Suppressor macrophage treated with lipopolysaccharide for 1 hour (primary cell): Measurements from ENCODE around the gene STPG1.

Experiments used
- DNase-seq, 3 donors: peaks; one replicate each; pipeline ENCODE4 v3.0.0-alpha.2; 2020 to 2022

STPG1 gene

DNA sequence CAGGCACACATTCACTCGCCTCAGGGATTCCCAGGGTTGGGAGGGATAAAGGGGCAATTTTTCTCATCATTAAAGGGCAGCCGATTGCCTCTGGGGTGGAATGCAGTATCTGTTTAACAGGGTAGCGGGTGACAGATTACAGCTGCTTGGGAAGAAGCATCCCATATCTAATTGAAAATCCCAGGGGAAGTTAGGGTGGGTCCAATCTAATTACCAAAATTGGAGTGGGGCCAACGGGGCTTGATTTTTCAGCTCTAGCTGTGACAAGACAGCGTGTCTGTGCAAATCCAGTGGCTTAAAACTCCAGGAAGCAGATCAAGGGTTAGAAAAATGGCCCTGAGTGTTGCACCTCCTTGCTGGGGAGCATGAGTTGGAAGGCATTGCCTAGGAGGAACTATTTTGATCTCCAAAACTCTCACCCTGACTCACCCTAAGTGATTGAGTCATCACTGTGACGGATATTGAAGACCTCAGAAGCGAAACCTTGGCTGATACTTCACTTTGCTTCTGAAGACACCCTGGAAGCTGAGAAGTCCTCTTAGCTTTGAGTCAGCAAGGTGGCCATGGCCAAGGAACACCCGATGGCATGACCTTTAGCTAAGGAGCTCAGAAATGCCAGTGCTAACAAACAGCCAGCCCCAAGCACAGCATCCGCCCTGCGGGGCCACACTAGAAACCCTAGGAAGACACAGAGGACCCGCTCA, 48.5 kb downstream of the STPG1 start:
- peak; percentile 87 to 95 (median 95) for DNase-seq

DNA sequence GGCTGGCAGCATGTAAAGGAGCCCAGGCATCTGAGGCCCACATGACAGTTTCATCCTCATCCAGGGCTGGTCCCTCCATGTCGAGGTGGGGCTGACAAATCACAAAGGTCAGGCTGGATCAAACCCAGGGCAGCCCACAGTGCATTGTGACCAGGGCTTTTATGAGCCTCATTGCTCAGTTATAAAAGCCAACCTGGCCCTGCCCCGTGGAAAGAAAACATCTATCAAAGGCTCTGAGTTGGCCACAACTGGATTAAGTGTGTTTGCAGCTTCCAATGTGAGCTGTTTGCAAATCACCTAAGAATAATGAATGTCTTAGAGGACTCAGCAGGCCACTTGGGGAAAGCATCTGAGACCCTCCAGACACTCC, 49.0 kb downstream of the STPG1 start:
- no peak for DNase-seq

DNA sequence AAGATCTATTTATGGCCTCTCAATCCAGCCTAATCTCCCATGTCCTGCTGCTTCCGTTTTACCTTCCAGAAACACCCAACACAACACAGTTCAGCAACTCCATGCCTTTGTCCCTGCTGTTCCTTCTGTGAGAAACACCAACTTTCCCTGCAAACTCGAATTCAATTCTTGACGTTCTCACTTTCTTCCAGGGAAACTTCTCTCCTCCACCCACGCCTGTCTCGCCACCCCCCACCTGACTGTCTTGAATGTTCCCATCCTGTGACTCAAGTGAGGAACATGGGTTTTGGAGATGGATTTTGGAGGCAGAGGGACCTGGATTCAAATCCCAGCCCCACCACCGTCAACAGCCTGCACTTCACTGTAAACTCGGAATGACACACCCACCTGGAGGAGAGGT, 49.6 kb downstream of the STPG1 start:
- no peak for DNase-seq

DNA sequence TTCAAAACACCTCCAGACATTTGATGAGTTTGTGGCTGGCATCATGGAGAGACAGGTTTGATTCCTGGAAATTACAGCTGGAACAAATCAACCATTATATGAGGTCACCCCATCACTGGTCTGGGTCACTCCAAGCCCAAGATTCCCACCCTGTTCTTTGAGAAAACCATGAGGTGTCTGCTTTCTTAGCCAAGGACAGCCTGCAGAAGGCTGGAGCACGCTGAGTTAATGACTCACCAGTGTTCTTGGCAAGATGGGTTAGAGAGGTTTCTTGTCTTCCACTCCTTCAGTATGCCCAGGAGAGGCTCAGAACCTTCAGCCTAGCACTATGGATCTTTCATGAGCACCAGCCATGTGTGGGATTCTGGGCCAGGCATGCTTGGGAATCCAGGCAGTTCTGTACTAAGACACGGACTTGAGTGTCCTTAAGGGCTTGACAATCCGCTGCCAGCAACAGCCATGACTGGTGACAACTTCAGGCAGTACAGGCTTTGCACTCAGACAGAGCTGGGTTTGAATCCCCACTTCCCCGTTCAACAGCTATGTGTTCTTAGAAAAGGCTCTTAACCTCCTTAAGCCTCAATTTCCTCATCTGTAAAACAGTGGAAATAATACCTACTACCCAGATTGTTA, 50.5 kb downstream of the STPG1 start:
- no peak for DNase-seq

DNA sequence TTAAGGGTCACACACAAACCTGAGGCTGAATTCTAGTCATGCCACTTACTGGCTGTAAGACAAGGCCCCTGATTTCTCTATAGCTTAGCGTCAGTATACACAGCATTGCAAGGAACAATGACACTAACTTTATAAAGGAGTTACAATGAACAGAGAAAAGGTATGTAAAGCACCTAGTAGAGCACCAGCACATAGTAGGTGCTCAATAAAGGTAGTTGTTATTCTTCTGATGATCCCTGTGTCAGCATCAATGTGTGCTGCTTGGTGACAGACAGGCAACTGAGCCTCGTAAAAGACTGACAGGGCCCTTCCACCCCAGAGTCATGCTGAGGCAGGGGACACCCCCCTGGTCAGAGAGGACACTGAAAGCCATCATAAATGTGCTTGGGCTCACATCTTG, 51.2 kb downstream of the STPG1 start:
- no peak for DNase-seq

DNA sequence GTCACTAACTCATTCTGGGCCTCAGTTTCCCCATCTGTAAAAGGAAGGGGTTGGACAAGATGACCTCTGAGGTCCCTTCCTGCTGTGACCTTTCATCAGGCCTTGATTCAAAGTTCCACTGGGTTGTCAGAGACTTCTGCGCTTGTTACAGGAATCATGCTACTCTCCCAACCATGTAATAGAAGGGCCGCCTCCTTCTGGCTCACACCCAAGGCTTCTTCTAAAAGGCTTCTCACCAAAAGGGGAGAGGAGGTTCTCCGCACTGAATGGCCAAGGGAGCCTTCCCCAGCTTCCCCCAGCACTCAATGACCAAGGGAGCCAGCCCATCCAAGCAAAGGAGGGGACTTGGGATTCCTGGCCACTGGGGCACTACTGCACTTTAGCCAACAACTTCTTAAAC, 51.8 kb downstream of the STPG1 start:
- no peak for DNase-seq

DNA sequence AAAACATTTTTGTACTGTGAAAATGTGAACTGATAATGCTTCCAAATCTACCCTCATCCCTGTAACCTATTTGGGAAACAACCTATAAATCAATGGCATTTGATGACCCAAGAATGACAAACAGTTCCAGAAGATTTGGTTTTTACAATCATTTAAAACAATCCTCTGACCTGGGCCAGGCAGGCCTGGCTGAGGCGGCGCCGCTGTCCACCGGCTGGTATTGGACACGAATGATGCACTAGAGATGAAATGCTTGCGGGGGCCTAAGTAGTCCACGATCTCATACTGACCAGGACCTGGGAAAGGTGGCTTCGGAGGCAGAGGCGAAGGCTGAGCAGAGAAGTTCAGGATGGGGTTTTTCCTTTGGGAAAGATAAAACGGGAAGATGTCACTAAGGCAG, 52.9 kb downstream of the STPG1 start:
- DNase-seq, result no peak

DNA sequence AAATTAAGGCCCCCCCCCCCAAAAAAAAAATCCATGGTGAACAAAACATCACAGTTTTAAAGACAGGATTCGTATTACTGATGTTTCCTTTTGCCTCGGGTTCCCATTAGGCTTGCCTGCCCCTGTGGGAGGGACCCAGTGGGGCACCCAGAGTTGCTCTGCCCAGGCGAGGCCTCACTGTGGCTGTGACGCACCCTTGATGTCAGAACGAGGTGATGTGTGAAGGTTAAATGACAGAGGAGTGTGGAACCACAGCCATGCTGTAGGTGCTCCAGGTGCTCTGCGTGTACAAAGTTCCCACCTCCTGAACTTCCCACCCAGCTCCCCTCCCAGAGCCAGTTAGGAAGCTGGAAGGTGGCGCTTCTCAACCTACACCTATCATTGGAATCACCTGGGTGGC, 56.5 kb downstream of the STPG1 start:
- no peak for DNase-seq

DNA sequence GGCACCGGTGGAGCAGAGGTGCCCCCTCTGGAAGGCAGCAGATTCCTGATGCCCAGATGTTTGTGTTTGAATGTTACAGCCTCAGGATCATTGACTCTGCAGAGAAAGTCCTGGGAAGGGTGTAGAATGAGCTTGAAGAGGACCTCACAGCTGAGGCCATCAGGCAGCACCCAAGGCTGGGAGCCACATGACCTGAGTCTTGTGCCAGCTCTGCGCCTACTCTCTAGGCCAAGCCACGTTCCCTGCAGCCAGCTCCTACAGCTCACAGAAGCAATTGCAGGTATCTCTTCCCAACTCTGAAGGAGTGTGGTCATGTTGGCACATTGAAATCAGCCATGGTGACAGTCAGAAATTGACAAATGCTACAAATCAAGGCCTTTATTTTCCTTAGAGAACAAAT, 58.1 kb downstream of the STPG1 start:
- DNase-seq, result no peak

DNA sequence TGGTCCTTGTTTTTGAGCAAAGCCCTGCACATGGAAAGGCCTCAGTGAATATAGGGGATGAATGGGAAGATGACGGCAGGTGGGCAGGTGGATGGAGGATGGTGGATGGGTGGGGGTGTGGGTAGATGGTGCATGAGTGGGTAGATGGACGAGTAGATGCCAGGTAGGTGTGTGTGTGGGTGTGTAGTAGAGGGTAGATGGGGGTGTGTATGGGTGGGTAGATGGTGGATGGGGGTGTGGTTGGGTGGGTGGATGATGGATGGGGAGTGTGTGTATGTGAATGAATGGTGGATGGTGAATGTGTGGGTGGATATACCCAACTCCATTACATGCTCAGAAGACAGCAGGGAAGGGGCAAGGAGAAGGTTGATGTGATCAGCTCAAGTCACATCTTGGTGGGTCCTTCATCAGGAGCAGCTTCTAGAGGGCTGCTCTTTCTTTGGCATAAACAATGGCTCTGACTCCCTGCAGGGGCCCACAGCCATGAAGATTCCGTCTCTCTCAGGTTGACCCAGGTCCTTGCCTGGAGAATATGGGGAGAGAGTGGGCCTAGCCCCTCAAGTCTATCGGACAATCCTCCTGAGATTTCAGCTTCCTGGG, 60.2 kb downstream of the STPG1 start:
- no peak for DNase-seq

DNA sequence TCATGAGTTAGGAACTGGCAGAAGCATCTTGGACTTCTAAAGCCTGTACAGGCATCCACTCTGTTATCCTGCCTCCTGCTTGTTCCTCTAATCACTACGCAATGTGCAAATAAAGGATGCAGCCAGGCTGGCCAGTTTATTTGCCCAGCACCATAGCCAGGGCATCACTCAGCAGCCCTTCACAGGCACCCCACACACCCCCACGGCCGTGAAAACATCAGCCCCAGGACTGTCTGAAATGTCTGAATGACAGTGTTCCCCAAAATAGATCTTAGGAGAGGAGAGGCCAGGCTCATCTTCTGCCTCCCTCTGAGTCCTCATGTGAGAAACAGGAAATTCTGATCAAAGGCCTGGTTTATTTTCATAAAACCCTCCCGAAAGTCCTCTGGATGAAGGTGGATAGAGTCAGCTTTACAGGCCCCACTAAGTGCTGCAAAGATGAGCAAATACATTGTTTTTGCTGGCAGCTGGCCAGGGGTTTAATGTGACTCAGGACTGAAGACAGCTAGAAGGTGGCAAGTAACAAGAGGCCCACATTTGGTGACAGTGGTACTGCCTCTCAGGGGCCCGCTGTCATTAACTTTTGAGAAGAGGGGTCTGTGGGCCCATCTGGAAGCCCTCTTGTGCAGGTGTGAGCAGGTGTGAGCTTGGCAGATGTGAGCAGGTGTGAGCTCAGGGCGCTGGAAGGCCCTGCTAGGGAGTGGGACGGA, 61.5 kb downstream of the STPG1 start:
- peak; percentile 28 to 59 (median 51) for DNase-seq

DNA sequence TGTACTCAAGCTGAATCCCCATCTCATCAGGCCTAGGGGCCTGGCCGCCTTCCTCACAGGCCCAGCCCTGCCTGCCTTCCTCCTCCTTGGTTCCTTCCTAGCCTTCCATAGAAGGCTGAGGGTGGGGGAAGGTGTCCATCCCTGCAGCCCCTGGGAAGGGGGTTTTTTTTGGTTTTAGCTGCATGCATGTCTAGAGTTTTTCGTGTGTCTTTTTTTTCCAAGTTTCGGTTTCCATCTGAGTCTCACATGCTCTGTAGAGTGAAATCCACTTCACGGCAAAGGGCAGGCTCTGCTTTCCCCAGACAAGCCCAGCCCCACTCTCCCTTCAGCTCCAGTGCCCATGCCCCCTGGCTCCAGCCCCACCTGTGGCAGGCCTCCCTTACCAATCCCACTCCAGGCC, 62.3 kb downstream of the STPG1 start:
- no peak for DNase-seq

DNA sequence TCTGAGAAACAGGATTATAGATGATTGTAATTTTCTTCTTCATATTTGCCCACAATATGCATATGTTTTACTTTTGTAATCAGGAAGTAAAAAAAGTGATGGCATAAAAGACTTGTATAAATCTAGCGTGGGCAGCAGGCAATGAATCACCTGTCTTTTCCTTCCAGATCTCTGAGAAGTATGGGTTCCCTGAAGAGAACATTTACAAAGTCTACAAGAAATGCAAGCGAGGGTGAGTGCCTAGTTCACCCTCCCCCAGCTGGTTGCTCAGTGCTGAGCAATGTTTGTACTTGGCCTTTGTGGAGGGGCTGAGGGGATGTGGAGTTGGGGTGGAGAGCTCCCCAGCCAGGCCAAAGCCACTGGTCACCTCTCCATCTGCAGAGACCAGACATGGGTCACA, 63.7 kb downstream of the STPG1 start:
- peak in 1 of 3 donors; percentile 27 for DNase-seq

DNA sequence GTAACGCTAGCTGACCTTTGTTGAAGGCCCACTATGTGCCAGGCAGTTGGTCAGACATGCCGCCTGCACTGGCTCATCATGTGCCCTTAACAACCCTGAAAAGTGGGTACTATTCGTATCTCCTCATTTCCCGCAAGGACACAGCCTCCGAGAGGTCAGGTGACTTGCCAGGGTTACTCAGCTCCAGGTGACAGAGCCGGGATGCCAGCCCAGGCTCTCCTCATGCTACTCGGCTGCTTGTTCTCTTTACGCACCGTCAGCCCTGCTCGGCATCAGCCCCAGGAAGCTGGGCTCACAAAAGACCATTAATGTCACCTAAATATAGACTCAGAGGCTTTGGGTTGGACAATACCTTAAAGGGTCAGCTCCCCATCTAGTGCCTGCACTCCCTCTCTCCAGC, 65.4 kb downstream of the STPG1 start:
- DNase-seq, result no peak

DNA sequence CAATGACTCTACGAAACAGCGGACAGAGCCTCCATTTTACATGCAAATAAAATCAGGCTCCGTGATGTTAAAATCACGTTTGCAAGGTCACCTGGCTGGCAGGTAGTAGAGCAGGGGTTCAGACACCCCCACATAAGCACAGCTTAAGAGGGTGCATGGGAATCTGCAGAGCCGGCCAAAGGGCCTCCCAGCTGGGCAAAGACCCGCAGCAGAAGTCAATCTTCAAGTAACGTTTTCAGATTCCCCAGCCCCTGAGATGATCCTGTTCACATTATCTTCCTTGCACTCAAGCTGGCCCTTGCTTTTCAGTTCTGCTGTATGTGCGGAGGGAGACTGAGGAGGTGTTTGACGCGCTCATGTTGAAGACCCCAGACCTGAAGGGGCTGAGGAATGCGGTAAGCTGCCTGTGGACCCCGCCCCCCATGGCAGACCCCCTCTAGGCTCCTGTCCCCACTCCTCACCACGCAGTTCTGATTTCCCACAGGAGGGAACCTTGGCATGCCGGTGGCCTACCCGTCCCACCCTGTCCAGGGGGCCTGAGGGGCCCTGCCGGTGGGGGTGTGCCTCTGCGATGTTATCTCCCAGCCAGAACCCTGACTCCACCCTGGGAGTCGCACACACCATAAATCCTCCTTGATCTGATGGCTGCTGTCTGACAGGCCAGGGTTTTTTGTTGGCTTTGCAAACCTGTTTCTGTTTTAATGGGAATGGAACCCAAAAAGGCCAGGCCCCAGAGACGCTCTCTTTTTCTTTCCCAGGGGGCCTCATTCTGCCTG, 66.2 kb downstream of the STPG1 start:
- DNase-seq, result no peak

DNA sequence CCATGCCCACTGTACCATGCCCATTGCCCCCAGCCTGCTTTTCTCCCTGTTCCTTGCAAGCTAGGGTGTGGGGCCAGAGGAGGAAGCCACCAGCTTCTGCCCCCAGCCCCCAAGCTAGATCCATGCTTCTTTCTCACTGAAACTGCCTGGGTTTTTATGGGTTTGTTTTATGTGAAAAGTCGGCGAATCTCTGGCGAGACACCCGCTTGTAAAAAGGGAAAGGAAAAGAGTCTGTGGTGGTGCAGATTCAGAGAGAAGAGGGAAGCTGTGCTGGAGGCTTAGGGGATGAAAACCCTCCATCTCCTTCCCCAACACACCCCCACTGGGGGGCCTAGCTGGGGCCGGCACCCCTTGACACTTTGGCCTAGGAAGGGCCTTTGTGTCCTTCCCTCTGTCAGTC, 68.2 kb downstream of the STPG1 start:
- no peak for DNase-seq

DNA sequence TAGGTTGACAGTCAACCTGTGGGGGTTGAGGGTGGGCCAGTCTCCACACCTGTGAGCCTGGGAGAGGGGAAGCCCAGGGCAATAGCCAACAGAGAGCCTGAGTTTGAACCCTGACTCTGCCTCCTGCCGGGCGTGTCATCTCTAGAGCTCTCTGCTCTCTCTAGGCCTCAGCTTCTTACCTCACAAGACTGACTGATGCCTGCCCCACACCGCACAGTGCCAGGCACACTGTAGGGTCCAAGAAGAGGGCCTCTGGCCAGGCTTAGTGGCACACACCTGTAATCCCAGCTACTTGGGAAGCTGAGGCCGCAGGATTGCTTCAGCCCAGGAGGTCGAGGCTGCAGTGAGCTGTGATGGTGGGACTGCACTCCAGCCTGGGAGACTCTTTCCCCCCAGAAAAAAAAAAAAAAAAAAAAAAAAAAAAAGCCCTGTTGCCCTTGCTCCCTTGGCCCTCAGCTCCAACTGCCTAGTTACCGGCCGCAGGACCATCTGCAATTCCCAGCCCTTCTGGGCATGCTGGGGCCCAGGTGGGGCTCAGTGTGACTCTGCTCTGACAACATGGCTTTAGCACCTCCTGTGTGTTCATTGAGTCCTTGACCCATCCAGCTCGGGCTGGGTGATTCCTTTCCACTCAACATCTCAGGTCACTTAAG, 69.4 kb downstream of the STPG1 start:
- DNase-seq, result no peak

DNA sequence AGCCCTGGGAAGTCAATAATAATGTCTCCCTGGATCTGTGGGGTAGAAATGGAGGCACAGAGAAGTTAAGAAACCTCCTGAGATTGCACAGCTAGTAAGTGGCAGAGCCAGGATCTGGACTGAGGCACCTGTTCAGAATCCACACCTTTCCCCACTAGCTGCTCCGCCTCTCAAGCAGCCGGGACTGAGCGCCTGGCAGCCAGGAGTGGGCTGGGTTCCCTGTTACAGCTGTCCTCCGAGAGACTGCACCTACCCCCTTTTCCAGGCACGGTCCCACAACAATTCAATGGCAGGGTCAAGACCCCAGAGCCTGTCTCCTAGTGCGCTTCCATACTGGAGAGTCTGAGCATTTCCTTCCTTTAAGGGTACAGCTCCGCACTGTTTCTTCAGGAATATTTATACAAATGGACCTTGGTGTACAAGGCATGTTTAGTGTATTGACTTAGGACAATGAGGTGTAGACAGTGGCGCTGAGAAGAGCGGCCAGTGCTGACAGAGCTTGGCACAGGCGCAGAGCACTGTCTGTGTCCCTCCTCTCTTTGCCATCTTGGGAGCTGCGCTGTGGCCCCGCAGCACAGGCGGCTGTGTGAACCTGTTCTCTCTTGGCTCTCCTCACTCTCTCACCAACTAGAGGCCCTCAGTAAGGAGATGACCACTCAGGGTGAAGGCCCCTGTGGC, 70.0 kb downstream of the STPG1 start:
- no peak for DNase-seq

DNA sequence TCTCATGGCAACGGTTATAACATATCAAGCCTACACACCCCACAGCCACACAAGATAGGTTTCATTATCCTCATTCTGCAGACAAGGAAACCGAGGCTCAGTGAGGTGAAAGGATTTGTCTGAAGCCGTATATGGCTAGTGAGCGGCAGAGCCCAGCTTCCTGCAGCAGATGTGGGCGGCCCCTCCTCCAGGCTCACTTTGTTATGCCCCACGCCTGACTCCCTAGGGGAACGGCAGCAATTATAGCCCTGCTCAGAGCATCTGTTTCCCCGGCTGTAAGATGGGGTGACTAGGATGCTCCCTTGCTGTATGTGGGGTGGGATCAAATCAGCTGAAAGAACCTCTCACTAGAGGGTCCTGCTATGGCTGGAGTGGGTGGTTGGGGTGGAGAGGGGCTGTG, 72.3 kb downstream of the STPG1 start:
- no peak for DNase-seq

DNA sequence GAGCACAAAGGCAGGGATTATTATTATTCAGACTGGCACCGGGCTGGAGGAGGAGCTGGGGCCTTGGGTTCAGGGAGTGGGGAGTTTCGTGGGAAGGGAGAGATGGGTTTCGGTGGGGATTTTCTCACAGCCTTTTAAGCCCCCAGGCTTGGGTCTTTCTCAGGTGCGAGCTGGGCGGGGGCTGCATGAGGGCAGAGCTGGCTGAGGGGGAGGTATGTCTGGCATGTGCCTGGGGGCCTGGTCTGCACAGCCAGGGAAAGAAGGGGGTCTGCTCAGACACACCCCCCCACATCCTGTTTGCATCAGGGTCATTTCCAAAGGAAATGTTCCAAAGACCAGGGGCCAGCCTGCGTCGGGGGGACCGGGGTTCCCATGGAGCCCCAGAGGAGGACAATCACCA, 72.8 kb downstream of the STPG1 start:
- DNase-seq, result no peak

DNA sequence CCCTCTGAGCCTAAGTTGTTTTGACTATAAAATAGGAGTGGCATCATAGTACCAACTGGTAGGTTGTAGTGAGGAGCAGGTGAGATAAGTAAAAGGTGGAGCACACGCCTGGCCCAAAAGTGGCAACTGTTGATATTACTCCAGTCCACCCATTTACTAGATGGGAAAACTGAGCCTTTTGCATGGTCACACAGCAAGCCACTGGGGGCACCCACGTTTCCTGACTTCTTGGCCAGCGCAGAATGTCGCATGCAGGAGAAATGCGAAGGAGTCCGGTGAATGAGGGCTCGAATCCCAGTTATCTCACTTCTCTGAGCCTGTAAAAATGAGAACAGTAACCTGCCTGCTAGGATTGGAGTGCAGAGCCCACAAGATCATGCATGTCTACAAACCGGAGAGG, 73.6 kb downstream of the STPG1 start:
- DNase-seq, result no peak

DNA sequence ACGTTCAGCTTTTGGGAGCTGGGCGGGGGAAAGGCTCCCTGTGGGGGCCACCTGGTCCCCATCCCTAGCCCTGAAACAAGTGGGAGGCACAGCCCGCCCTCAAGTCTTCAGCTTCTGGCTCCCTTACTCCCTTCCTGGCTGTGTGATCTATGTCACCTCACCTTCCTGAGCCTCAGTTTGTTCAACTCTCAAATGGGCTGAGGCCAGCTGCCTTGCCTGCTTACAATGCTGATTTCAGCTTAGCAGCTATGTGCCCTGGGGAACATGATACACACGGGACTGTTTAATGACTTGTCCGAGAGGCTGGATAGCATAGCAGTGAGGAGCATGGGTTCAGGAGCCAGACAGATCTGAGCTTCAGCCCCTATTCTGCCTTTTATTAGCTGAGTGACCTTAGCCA, 75.1 kb downstream of the STPG1 start:
- DNase-seq, result no peak
